HG03457 (cell line): Measurements from ENCODE around the gene ACR.

Experiments
- ATAC-seq: cut with Tn5 transposase; IDR thresholded peaks from one replicate; pipeline ENCODE4 v1.9.1; 2021; ENCODE audit warnings: moderate number of reproducible peaks; ENCODE audit not compliant: unreplicated experiment

Gene ACR

DNA sequence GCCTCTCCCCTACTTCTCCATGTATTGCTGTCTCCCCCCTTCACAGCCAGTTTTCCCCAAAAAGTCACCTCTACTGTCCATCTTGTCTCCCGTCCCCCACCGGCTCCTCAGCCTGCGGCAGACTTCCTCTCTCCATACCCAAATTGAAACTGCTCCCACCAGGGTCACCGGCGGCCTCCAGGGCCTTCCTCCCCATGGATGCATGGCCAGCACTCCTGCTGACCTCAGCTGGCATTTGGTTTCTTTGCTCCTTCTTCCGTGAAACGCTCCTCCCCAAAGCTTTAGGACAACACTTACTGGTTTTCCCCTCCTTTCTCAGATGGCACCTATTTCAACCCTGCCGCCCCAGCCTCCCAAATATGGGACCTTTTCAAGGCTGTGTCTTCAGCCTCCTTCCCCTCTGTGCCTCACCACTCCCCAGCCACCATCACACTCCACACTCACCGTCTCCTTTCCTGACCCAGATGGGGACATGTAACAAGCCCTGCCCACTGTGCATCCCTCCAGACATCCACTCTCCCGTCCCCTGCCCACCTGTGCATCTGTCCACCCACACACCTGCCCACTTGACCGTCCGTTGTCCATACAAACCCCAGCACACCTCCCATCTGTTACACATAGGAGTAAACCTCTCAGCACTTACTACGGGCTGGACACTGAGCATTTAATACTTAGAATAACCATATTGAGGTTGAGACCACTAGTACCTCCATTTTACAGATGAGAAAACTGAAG lies 21.5 kb upstream of the ACR start:
- ATAC-seq = no peak

DNA sequence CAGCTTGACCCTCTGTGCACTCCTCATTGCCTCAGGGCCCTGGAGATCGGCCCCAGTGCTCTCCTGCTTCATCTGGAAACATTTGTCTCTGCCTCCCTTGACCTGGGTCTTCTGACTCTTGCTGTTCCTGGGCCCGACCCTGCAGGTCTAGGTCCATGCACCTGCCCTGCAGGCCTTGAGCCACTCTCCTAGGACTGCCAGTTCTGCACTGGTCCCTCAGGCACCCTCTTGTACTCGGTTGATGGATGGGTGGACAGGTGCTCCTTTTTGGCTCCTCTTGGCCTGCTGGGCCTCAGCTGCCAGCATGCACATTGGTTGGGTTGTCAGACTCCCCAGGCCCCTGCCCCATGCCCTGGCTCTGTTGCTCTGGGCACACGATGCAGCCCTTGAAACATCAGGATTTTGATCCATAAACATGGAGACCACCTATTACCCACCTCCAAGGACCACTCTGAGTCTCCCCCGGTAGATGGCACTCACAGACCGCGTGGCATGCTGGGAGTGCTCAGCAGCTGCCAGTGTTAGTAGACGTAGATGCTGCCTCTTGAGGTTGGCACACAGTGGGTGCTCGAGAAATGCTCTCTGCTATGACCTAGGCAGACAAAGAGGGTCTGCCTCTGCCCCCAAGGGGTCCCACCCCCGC lies 20.2 kb upstream of the ACR start:
- ATAC-seq = no peak

DNA sequence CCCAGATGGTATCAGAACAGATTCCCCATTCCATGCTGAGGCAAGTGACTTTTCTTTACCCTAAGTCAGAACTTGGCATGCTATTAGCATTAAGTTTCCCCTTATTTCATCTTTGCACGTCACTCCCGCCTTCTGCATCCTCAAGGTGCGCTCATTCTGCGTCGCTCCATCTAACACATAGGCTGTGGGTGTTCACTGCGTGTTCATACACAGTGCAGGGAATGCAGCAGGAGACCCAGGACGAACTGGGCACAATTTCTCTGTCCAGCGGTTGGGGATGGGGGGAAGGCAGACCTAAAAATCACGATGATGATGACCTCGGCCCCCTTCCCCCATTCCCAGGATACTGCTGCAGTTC lies 19.7 kb upstream of the ACR start:
- ATAC-seq = no peak

DNA sequence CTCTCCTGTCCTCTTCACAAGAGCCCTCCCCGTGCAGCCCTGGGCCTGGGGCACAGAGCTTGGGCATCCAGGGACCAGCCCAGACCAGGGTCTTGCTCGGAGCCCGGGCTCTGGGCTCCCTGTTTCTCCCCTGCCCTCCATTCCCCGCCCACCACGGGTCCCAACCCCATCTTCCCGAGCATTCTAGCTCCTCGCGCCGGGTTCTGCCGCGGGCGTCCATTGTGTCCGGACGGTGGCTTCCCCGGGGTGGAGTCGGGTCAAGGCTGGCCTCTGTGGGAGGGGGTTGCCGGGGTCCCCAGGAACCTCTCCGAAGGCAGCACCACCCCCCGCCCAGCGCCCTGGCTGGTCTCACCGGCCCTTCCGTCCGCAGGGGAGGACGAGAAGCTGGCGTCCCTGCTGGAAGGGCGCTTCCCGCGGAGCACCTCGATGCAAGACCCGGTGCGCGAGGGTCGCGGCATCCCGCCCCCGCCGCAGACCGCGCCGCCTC lies 18.1 kb upstream of the ACR start:
- no peak for ATAC-seq

DNA sequence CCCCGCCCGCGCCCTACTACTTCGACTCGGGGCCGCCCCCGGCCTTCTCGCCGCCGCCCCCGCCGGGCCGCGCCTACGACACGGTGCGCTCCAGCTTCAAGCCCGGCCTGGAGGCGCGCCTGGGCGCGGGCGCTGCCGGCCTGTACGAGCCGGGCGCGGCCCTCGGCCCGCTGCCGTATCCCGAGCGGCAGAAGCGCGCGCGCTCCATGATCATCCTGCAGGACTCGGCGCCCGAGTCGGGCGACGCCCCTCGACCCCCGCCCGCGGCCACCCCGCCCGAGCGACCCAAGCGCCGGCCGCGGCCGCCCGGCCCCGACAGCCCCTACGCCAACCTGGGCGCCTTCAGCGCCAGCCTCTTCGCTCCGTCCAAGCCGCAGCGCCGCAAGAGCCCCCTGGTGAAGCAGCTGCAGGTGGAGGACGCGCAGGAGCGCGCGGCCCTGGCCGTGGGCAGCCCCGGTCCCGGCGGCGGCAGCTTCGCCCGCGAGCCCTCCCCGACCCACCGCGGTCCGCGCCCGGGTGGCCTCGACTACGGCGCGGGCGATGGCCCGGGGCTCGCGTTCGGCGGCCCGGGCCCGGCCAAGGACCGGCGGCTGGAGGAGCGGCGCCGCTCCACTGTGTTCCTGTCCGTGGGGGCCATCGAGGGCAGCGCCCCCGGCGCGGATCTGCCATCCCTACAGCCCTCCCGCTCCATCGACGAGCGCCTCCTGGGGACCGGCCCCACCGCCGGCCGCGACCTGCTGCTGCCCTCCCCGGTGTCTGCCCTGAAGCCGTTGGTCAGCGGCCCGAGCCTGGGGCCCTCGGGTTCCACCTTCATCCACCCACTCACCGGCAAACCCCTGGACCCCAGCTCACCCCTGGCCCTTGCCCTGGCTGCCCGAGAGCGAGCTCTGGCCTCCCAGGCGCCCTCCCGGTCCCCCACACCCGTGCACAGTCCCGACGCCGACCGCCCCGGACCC lies 17.4 kb upstream of the ACR start:
- ATAC-seq = no peak

DNA sequence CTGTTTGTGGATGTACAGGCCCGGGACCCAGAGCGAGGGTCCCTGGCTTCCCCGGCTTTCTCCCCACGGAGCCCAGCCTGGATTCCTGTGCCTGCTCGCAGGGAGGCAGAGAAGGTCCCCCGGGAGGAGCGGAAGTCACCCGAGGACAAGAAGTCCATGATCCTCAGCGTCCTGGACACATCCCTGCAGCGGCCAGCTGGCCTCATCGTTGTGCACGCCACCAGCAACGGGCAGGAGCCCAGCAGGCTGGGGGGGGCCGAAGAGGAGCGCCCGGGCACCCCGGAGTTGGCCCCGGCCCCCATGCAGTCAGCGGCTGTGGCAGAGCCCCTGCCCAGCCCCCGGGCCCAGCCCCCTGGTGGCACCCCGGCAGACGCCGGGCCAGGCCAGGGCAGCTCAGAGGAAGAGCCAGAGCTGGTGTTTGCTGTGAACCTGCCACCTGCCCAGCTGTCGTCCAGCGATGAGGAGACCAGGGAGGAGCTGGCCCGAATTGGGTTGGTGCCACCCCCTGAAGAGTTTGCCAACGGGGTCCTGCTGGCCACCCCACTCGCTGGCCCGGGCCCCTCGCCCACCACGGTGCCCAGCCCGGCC lies 16.7 kb upstream of the ACR start:
- ATAC-seq = no peak

DNA sequence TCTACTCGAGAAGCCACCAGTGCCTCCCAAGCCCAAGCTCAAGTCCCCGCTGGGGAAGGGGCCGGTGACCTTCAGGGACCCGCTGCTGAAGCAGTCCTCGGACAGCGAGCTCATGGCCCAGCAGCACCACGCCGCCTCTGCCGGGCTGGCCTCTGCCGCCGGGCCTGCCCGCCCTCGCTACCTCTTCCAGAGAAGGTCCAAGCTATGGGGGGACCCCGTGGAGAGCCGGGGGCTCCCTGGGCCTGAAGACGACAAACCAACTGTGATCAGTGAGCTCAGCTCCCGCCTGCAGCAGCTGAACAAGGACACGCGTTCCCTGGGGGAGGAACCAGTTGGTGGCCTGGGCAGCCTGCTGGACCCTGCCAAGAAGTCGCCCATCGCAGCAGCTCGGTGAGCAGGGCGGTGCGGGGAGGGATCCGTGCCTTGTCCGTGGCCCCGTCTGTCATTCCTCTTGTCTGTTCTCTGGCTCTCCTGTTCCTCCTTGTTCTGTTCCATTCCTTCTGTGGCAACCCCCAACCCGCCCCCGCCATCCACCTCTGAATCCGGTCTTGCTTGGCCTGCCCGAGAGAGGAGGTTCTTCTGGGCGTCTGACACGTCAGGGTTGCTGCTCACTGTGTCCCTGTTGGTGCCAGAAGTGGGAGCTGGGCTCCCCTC lies 15.8 kb upstream of the ACR start:
- no peak for ATAC-seq

DNA sequence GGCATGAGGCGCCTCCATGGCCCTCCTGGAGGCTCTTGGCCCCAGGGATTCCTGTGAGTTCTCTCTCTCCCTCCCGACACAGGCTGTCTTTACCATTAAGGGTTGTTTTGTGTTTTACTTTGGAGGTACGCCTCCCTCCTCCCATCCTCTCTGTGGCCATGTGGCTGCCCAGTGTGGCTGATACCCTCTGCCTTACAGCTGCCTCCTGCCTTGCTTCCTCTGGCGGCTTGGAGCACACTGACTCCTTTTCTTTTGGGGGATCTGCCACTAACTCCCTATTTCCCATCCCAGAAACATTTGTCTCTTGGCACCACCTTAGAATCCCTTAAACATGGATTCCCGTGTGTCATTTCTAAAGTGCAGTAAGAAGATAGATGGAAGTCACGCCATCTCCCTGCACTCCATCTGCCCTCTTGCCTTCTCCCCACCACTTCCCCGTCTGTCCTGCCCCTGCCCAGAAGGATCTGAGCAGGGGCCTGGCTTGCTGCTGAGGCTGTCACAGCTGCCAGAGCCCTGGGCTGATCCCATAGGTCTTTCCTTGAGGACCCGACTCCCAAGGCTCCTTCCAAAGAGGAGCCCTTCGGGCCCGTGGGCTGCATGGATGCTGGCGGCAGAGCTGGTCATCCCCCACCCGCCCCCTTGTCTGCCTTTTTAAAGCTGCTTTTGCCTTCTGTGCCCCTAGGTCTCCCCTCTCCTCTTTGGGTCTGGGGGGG lies 15.1 kb upstream of the ACR start:
- ATAC-seq = no peak

DNA sequence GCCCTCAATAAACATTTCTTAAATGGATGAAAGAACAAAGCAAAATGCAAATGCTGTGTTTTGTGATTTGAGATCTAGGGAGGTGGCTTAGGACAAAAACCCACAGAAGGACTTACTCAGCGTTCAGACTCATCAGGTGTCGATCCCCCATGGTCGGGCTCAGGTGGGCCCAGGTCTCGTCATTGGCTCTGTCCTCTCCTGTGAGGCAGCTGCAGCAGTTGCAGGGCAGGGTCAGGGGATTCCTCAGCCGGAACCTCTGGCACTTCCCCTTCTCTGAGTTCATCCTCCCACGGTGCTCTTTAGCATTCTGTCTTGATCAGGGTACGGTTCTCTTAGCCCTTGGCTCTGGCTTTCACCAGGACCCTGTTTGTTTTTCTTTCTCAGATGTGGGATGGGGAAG lies 14.0 kb upstream of the ACR start:
- no peak for ATAC-seq

DNA sequence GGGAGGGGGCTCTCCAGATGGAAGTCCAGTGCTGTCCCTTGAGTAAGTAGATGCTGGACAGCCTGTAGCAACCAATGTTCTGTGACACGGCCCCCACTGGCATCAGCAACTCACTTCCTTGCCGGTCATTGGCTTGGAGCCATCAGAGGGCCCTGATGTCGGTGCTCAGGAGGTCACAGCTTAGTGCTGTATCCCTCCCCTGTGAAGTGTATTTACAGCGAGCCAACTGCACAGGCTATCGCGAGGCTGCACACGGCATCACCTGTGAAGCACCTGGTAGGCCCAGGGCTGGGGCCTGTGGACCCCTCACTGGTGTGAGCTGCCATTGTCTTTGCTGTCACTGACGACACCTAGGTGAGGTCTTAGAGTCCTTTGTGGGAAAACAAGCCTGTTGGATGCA lies 13.4 kb upstream of the ACR start:
- ATAC-seq = no peak

DNA sequence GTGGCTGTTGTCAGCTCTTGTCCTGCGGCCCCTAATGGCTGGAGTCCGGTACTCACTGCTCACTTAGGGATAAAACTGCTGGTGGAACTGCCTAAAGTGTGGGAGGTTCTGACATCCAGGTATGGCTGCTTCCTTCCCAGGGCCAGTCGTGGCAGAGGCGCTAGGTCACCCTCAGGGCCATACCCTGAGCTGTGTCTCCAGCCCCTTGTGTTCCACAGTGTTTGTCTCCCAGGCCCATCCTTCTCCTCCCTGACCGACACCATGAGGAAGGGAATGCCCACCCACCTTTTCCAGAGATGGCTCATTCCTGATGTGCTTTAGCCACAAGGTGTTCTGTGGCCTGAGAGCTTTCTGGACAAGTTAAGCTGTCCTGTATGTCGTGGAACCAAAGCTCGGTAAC lies 12.4 kb upstream of the ACR start:
- ATAC-seq = no peak

DNA sequence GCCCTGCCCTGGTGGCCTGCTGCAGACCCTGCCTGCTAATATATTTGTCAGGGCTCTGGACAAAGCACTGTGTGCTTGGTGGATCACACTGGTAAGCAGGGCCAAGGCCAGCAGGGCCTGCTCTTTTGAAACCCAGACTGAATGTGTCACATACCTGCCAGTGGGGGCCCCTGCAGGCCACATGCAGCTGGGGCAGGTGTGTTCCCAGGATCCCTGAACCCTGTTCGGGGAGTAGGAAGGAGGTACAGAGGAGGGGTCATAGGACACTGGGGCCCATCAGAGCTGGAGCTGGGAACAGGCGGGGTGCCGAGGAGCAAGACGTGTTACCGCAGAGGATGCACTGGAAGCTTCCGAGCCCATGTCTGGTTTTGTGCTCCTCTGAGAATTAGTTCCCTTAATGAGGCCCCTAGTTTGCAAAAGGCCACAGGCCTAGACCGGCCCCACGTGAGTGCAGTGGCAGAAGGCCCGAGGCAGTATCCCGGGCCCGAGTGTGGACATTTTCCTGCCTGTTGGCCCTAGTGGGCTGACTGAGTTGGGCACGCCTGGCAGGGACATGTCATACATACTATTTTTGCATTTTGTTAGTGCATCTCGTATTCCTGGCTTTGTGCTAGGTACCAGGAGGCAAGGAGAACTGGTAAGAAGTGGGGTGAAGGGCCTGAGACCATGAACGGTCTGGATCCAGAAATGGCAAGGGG lies 11.2 kb upstream of the ACR start:
- ATAC-seq = no peak

DNA sequence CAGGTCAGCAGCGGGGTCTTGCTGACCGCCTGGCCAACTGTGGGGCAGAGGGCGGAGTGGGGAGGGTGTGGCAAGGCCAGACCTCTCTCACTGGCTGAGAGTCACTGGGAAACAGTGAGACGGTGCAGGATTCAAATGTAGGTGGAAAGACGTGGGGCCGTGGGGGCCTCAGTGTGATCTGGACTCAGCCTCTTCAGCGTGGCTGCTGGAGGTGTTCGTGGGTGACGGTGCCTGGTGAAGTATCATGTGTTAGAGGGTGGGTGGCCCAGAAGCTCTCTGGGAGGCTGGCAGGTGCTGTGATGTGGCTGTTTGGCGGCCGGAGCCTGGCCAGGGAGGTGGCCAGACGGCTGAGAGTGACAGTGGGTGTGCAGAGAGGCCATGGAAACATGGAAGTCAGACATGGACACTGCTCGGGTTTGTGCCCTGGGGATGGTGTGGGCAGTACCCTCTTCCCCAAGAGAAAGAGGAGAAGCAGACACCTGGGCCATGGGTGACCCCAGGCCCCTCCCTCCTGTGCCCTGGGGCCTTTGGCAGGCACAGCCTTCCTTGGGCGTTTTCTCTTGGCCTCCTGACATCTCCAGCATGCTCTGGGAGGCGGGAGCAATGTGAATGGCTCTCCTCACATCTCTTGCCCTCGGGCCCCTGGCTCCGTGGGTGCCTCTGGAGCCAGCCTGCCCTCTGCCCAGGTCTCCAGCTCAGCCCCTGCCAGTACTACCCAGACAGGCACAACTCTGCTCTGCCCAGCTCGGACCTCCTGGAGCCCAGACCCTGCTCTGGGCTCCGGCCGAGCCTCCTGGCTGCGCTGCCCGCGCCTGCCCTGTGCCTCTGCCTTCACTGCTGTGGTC lies 10.1 kb upstream of the ACR start:
- ATAC-seq = no peak

DNA sequence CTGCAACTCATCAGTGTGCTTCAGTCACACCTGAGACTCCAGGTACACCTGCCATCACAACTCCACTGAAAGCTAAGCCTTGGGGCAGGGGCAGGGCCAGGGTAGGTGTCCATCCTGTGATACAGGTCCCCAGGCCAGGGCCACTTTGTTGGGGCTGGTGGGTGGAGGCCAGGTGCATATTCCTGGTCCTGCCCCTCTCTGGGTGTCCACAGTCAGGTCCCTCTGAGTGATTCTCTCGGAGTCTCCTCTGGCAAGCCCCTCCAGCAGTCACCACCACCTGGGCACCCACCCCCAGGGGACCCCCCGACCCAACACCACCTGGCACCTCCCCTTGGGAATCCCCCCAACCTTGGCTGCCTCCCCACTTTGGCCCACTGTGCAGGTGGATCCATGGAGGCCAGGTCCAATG lies 9.5 kb upstream of the ACR start:
- no peak for ATAC-seq

DNA sequence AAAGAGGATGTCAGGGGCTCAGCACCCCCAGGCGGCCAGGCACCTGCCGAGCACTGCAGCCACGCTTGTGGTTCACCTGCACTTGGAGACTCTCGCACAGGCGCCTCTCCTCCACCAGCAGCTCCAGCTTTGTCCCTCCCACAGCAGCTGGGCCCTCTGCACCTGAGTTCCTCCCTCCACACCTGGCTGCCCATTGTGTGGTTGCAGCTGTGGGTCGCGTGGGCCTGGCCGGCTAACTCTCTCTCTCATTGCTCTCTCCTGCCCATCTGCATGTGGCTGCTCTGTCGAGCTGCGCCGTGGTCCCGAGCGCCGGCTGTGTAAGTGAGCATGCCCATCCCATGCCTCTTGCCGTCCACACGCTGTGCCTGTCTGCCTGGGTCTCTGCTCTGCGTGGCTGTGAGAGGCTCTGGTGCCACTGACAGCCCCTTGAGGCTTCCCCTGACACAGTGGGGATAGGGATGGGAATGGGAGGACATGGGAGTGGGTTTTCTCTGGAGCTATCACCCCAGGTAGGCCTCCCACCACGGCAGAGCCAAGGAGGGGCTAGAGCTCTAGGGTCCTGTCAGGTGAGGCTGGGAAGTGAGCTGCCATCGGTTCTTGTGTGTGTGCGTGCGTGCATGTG lies 8.5 kb upstream of the ACR start:
- no peak for ATAC-seq

DNA sequence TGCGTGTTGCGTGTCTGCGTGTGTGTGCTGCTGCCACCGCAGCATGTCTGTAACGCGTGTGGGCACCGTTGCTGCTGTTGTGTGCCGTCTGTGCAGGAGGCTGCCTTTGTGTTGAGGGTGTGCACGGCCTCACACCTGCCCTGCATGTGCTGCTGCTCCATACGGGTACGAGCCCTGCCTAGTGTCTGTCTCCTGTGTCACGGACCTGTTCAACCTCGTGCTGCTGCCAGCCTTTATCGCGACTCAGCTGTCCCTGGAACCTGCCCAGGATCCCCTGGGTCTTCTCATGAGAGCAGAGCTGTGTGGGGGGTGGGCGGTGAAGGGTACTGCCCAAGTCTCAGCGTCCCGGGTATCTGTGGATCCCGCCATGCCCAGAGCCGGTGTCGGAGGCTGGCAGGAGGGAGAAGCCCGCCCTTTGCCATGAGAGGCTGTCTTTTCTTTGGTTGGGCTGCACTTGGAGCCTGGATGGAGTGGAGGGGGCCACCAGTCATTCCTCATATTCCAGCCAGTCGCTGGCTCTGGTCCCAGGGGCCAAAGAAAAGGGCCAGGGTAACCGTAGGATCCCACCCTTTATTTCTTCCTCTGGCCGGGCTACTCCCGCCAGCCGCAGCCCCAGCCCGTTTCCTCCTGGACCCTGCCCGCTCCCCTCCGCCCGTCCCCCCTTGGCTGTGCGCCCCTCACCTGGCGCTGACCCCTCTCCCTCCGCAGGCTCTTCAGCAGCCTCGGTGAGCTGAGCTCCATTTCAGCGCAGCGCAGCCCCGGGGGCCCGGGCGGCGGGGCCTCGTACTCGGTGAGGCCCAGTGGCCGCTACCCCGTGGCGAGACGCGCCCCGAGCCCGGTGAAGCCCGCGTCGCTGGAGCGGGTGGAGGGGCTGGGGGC lies 7.8 kb upstream of the ACR start:
- no peak for ATAC-seq

DNA sequence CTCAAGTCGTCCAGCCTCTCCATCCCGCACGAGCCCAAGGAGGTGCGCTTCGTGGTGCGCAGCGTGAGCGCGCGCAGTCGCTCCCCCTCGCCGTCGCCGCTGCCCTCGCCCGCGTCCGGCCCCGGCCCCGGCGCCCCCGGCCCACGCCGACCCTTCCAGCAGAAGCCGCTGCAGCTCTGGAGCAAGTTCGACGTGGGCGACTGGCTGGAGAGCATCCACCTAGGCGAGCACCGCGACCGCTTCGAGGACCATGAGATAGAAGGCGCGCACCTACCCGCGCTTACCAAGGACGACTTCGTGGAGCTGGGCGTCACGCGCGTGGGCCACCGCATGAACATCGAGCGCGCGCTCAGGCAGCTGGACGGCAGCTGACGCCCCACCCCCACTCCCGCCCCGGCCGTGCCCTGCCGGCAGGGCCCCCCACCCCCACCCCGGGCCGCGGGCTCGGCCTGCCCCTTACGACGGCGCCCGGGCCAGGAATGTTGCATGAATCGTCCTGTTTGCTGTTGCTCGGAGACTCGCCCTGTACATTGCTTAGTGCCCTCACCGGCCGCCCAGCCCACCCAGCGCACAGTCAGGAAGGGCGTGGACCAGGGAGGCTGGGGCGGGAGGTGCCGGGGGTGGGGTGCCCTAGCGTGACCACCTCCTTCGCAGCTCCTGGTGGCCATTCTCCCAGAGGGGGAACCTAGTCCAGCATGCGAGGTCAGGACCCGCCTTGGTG lies 6.9 kb upstream of the ACR start:
- ATAC-seq = no peak
